H1 (cell line): ENCODE data around the gene CD44. TPM values are rescaled to one million over a fixed set of nuclear protein-coding genes. Genes with fewer than 3 reads are reported as not detected.

Source experiments
- CTCF ChIA-PET: fragments of 300-600 bp; sonication (Branson Sonifier 250); formaldehyde crosslinking; loops from one replicate; lab custom pipeline; 2021; ENCODE audit not compliant: partially characterized antibody; lab: Charles Lee
- POLR2A ChIA-PET: fragments of 300-600 bp; sonication (Branson Sonifier 250); formaldehyde crosslinking; loops from one replicate; lab custom pipeline; 2021; ENCODE audit warnings: inconsistent platforms; ENCODE audit not compliant: partially characterized antibody; lab: Charles Lee
- DNase-seq, 2 experiments: peaks; one replicate each; pipeline versions ENCODE4 v3.0.0 to v3.0.0-alpha.2; 2010 to 2022; ENCODE audit warnings: low spot score in 2 of 2, low read depth in 1 of 2, mixed read lengths in 1 of 2
- FAIRE-seq: peaks from 2 replicates; lab custom pipeline; 2011; peaks lifted over from hg19 to GRCh38; lab: Jason Lieb, UNC
- H2AFZ ChIP-seq: 2 replicates; pipeline ENCODE4 v1.8.1; 2012; ENCODE audit warnings: low read length, inconsistent platforms
- H2AK5ac ChIP-seq: 2 replicates; pipeline ENCODE4 v1.6.1; 2013; ENCODE audit warnings: low read depth, low read length
- H2BK120ac ChIP-seq: replicated peaks from 2 replicates; pipeline ENCODE3; 2013; ENCODE audit warnings: low read depth, low read length, inconsistent platforms
- H2BK12ac ChIP-seq: 2 replicates; pipeline ENCODE4 v1.6.1; 2013; ENCODE audit warnings: low read depth, low read length
- H2BK15ac ChIP-seq: 2 replicates; pipeline ENCODE4 v1.6.1; 2013; ENCODE audit warnings: low read length
- H2BK20ac ChIP-seq: 2 replicates; pipeline ENCODE4 v1.6.1; 2013; ENCODE audit warnings: low read length
- H2BK5ac ChIP-seq: 2 replicates; pipeline ENCODE4 v1.6.1; 2013; ENCODE audit warnings: low read depth, low read length
- H3K14ac ChIP-seq: 2 replicates; pipeline ENCODE4 v1.6.1; 2013; ENCODE audit warnings: inconsistent platforms; ENCODE audit not compliant: insufficient read length
- H3K18ac ChIP-seq: 2 replicates; pipeline ENCODE4 v1.6.1; 2013; ENCODE audit warnings: low read length; ENCODE audit errors: extremely low read depth
- H3K23ac ChIP-seq: 2 replicates; pipeline ENCODE4 v1.6.1; 2013; ENCODE audit warnings: inconsistent platforms; ENCODE audit not compliant: insufficient read length
- H3K23me2 ChIP-seq: 2 replicates; pipeline ENCODE4 v1.6.1; 2013; ENCODE audit warnings: low read depth, low read length
- H3K27ac ChIP-seq: 2 replicates; pipeline ENCODE4 v1.6.1; 2011; ENCODE audit warnings: low read depth, low read length, inconsistent platforms
- H3K27me3 ChIP-seq, 4 experiments: replicated peaks in 1 of 4; 1 replicate in 1 of 4; 2 replicates in 3 of 4; pipeline versions ENCODE4 v1.6.1 to v1.8.1; 2011 to 2013; ENCODE audit warnings: low read length in 3 of 4, mild to moderate bottlenecking in 3 of 4, inconsistent platforms in 2 of 4, mixed read lengths in 2 of 4, moderate library complexity in 1 of 4; ENCODE audit not compliant: control insufficient read depth in 3 of 4, insufficient read depth in 3 of 4; ENCODE audit errors: extremely low read depth in 1 of 4
- H3K36me3 ChIP-seq, 4 experiments: 2 replicates each; pipeline versions ENCODE4 v1.6.1 to v1.8.1; 2011 to 2013; ENCODE audit warnings: mild to moderate bottlenecking in 4 of 4, low read length in 3 of 4, moderate library complexity in 2 of 4, control low read depth in 1 of 4, inconsistent platforms in 1 of 4; ENCODE audit not compliant: insufficient read depth in 4 of 4, control insufficient read depth in 2 of 4
- H3K4ac ChIP-seq: replicated peaks from 2 replicates; pipeline ENCODE3; 2013; ENCODE audit warnings: low read length, low read depth, mixed read lengths, inconsistent platforms; ENCODE audit not compliant: insufficient read length
- H3K4me1 ChIP-seq, 4 experiments: replicated peaks in 1 of 4; 1 replicate in 1 of 4; 2 replicates in 3 of 4; pipeline versions ENCODE4 v1.6.1 to v1.8.1; 2011 to 2013; ENCODE audit warnings: low read length in 3 of 4, inconsistent platforms in 2 of 4, mixed read lengths in 1 of 4; ENCODE audit not compliant: insufficient read depth in 4 of 4, control insufficient read depth in 3 of 4
- H3K4me2 ChIP-seq, 2 experiments: 2 replicates each; pipeline versions ENCODE4 v1.6.1 to v1.8.1; 2011 to 2013; ENCODE audit warnings: low read depth in 2 of 2, low read length in 2 of 2, control low read depth in 1 of 2, inconsistent platforms in 1 of 2, mild to moderate bottlenecking in 1 of 2; ENCODE audit not compliant: insufficient read depth in 1 of 2
- H3K4me3 ChIP-seq, 4 experiments: fragments of 200-600, 300-600 bp in 1 of 4; sonication (generic), shearing (Covaris generic), sonication (Bioruptor Twin) in 1 of 4; 2 replicates each; pipeline versions ENCODE4 v1.5.1 to v1.8.1; 2011 to 2016; ENCODE audit warnings: low read length in 4 of 4, low read depth in 3 of 4, control low read depth in 2 of 4, inconsistent platforms in 2 of 4, mild to moderate bottlenecking in 2 of 4, mixed read lengths in 1 of 4, moderate library complexity in 1 of 4; ENCODE audit not compliant: insufficient read depth in 2 of 4; ENCODE audit errors: extremely low read depth in 1 of 4
- H3K56ac ChIP-seq: replicated peaks from 2 replicates; pipeline ENCODE3; 2013; ENCODE audit warnings: low read depth, mild to moderate bottlenecking, mixed read lengths, low read length, inconsistent platforms; ENCODE audit not compliant: insufficient read length
- H3K79me1 ChIP-seq: 2 replicates; pipeline ENCODE4 v1.6.1; 2013; ENCODE audit warnings: low read depth, low read length, control low read depth
- H3K79me2 ChIP-seq, 2 experiments: 2 replicates each; pipeline versions ENCODE4 v1.6.1 to v1.8.1; 2012 to 2013; ENCODE audit warnings: low read length in 2 of 2, mild to moderate bottlenecking in 2 of 2, inconsistent platforms in 1 of 2; ENCODE audit not compliant: insufficient read depth in 2 of 2, control insufficient read depth in 1 of 2
- H3K9ac ChIP-seq, 4 experiments: replicated peaks in 1 of 4; 1 replicate in 1 of 4; 2 replicates in 3 of 4; pipeline versions ENCODE4 v1.6.1 to v1.8.1; 2011 to 2013; ENCODE audit warnings: low read depth in 3 of 4, low read length in 3 of 4, control low read depth in 2 of 4, mild to moderate bottlenecking in 2 of 4, moderate library complexity in 2 of 4, inconsistent platforms in 1 of 4; ENCODE audit errors: extremely low read depth in 1 of 4
- H3K9me3 ChIP-seq, 2 experiments: 2 replicates each; pipeline versions ENCODE4 v1.6.1 to v1.8.1; 2012 to 2013; ENCODE audit warnings: mild to moderate bottlenecking in 2 of 2, moderate library complexity in 2 of 2, control low read depth in 1 of 2, inconsistent platforms in 1 of 2, low read depth in 1 of 2, low read length in 1 of 2, mixed read lengths in 1 of 2; ENCODE audit not compliant: insufficient read depth in 2 of 2
- H4K20me1 ChIP-seq, 2 experiments: replicated peaks in 1 of 2; 2 replicates each; pipeline versions ENCODE3 to v1.8.1; 2011 to 2013; ENCODE audit warnings: inconsistent platforms in 2 of 2, low read length in 2 of 2, mild to moderate bottlenecking in 1 of 2; ENCODE audit not compliant: insufficient read depth in 2 of 2, control insufficient read depth in 1 of 2
- H4K5ac ChIP-seq: 2 replicates; pipeline ENCODE4 v1.6.1; 2013; ENCODE audit warnings: low read length, low read depth, mixed read lengths, inconsistent platforms; ENCODE audit not compliant: insufficient read length
- H4K8ac ChIP-seq: 2 replicates; pipeline ENCODE4 v1.8.0; 2013; ENCODE audit warnings: mild to moderate bottlenecking, moderate library complexity, low read length, inconsistent platforms; ENCODE audit not compliant: insufficient read depth; ENCODE audit errors: extremely low read depth
- H4K91ac ChIP-seq: replicated peaks from 2 replicates; pipeline ENCODE3; 2013; ENCODE audit warnings: low read length, mixed read lengths, inconsistent platforms; ENCODE audit not compliant: insufficient read length
- CREB1 ChIP-seq: IDR thresholded peaks from 2 replicates; pipeline ENCODE4 v1.6.1; 2012; ENCODE audit warnings: inconsistent platforms
- JUND ChIP-seq: IDR thresholded peaks from 2 replicates; pipeline ENCODE4 v1.6.1; 2011; ENCODE audit warnings: mild to moderate bottlenecking, improper control_type of control experiment, low read length
- MAFK ChIP-seq: IDR thresholded peaks from 2 replicates; pipeline ENCODE4 v1.6.1; 2012; ENCODE audit warnings: low read depth, mild to moderate bottlenecking, improper control_type of control experiment, low read length
- MAX ChIP-seq: IDR thresholded peaks from 2 replicates; pipeline ENCODE4 v1.6.1; 2012; ENCODE audit warnings: inconsistent platforms
- NANOG ChIP-seq: IDR thresholded peaks from 2 replicates; pipeline ENCODE4 v1.6.1; 2011; ENCODE audit warnings: low read length, low read depth, mild to moderate bottlenecking, inconsistent platforms; ENCODE audit not compliant: insufficient read depth, poor library complexity, severe bottlenecking
- POLR2A ChIP-seq, 2 experiments: IDR thresholded peaks; 1 replicate in 1 of 2; 2 replicates in 1 of 2; pipeline ENCODE4 v1.6.1; 2011; ENCODE audit warnings: low read depth in 2 of 2, low read length in 2 of 2, mild to moderate bottlenecking in 2 of 2; ENCODE audit errors: control extremely low read depth in 1 of 2
- SAP30 ChIP-seq: fragments of 300-600 bp; sonication (generic); IDR thresholded peaks from 2 replicates; pipeline ENCODE4 v1.7.1; 2012; ENCODE audit warnings: low read length, moderate library complexity, mild to moderate bottlenecking, inconsistent platforms; ENCODE audit not compliant: insufficient read depth, insufficient replicate concordance
- SIN3A ChIP-seq, 2 experiments: IDR thresholded peaks in 1 of 2; conservative IDR thresholded peaks in 1 of 2; 2 replicates each; pipeline ENCODE4 v1.6.1; 2011 to 2012; ENCODE audit warnings: low read length in 2 of 2, improper control_type of control experiment in 1 of 2, low read depth in 1 of 2, mild to moderate bottlenecking in 1 of 2
- SIX5 ChIP-seq: IDR thresholded peaks from 2 replicates; pipeline ENCODE4 v1.6.1; 2011; ENCODE audit warnings: mild to moderate bottlenecking, low read depth, low read length
- SP1 ChIP-seq: IDR thresholded peaks from 2 replicates; pipeline ENCODE4 v1.6.1; 2011; ENCODE audit warnings: low read depth, low read length
- SP2 ChIP-seq: IDR thresholded peaks from 2 replicates; pipeline ENCODE4 v1.6.1; 2012; ENCODE audit warnings: mild to moderate bottlenecking, low read length, inconsistent platforms
- TAF7 ChIP-seq: optimal IDR thresholded peaks from 2 replicates; pipeline ENCODE3; 2011; ENCODE audit warnings: low read depth, mild to moderate bottlenecking, inconsistent platforms, low read length, moderate library complexity, borderline replicate concordance
- polyA plus RNA-seq, 7 experiments: library from polyadenylated mRNA; depleted of rRNA in 3 of 7; stranded (reverse) in 5 of 7; unstranded in 2 of 7; fragments of >200 nt in 5 of 7; fragments of 200-250 nt in 2 of 7; gene quantifications; 1 replicate in 5 of 7; 2 replicates in 1 of 7; 4 replicates in 1 of 7; pipeline versions ENCODE4 v1.2.1 to v1.2.3, GENCODE V29; 2011 to 2013; ENCODE audit warnings: missing spikeins in 2 of 7, mixed read lengths in 2 of 7
- total RNA-seq: library from RNA; stranded (reverse); fragmentation: NEBNext Ultra II Directional; extraction: Animal tissue kit (Norgen Biotek cat#: 25700); gene quantifications from 2 replicates; pipeline ENCODE4 v1.2.1, GENCODE V29; 2021

The CD44 gene
- total and polyA plus RNA-seq, 2 of the 8 experiments (the other 6 are each of a cell fraction or from before 2014, with no cell fraction given): 11.8 to 13.7 TPM

GRCh38 chr11:35262735-35263134, 123.8 kb downstream of the CD44 start:
- no peak overlapping the region for H2BK120ac ChIP-seq
- H3K56ac ChIP-seq: no peak overlapping the region
- H3K4me3 ChIP-seq: no peak overlapping the region
- no peak overlapping the region for H3K4ac ChIP-seq
- H2BK12ac ChIP-seq: no peak overlapping the region
- H2AFZ ChIP-seq: no peak overlapping the region
- no peak overlapping the region for H2BK20ac ChIP-seq
- CTCF ChIA-PET: no interaction called here
- no peaks in the 10 kb centered on the region for H3K23me2 ChIP-seq
- H3K9ac ChIP-seq: no peak overlapping the region
- no peaks in the 10 kb centered on the region for H3K36me3 ChIP-seq
- no peak overlapping the region for H3K27ac ChIP-seq
- no peaks in the 10 kb centered on the region for H3K9me3 ChIP-seq
- H3K4me2 ChIP-seq: no peak overlapping the region
- H3K79me1 ChIP-seq: no peaks in the 10 kb centered on the region
- POLR2A ChIA-PET: no interaction called here
- H4K8ac ChIP-seq: no peak overlapping the region
- H2AK5ac ChIP-seq: no peak overlapping the region
- H3K4me1 ChIP-seq: no peaks in the 10 kb centered on the region
- H2BK15ac ChIP-seq: no peak overlapping the region
- no peak for DNase-seq
- no peak overlapping the region for H4K91ac ChIP-seq
- no peak overlapping the region for H2BK5ac ChIP-seq
- H3K23ac ChIP-seq: no peak overlapping the region
- no peaks in the 10 kb centered on the region for H3K27me3 ChIP-seq
- H4K20me1 ChIP-seq: no peaks in the 10 kb centered on the region
- no peak overlapping the region for H3K18ac ChIP-seq
- no peaks in the 10 kb centered on the region for H3K79me2 ChIP-seq
- TF ChIP-seq MAFK (no peak), SIX5 (no peak), SAP30 (no peak), TAF7 (no peak), NANOG (no peak), POLR2A (IDR thresholded peaks at IDR 0.05; ENCODE audit: control extremely low read depth in 1 of 2, low read depth in 2 of 2, low read length in 2 of 2) (no peak), MAX (no peak), CREB1 (no peak), SIN3A (conservative IDR thresholded peaks at IDR 0.05 in 1 of 2, IDR thresholded peaks at IDR 0.05 in 1 of 2; ENCODE audit: low read depth in 1 of 2, low read length in 2 of 2) (no peak), JUND (no peak), SP2 (no peak), SP1 (no peak)
- FAIRE-seq: no peak
- H3K14ac ChIP-seq: no peak overlapping the region
- H4K5ac ChIP-seq: no peak overlapping the region
